ENCODE measurements around the gene ACAA1. TPM values are rescaled to one million over a fixed set of nuclear protein-coding genes. Genes with fewer than 3 reads are reported as not detected.
A peak's percentile ranks its signal among the peaks of the same experiment; 100 is the strongest.

Gene ACAA1
- total and polyA plus RNA-seq, 2 of the 13 experiments (the other 11 are each of a cell fraction or from before 2014, with no cell fraction given), result 60.8 to 188 TPM

GRCh38 chr3:38130631-38131065 is 6.3 kb downstream of the ACAA1 start:
- intact Hi-C loops (cut with micrococcal nuclease; ENCODE audit: unreplicated experiment) (loop anchor here (10.0 kb wide), 1 partner anchor 114 kb away; no protein-coding TSS in a partner anchor), in situ Hi-C loops (cut with HindIII; ENCODE audit: extremely low pct_ligation_motif_present, low pct_unique_long_range_greater_than_20kb) (loop anchor here (25.0 kb wide), 1 partner anchor 332 kb away; the partner anchor contains the start of gene ACVR2B)
- Histone ChIP-seq H3K9me3 (ENCODE audit: low read length) (no peaks in the 10 kb centered on the region), H3K27ac (ENCODE audit: extremely low read length, insufficient read depth, low read length) (peak overlapping the region; percentile 97), H2AFZ (ENCODE audit: low read length) (no peak overlapping the region), H3K36me3 (replicated peaks in 1 of 2; ENCODE audit: control insufficient read depth in 1 of 2, insufficient read depth in 2 of 2, low read length in 2 of 2) (peaks cover 34 to 70% of the 10 kb centered on the region in 2 experiments), H3K27me3 (ENCODE audit: control insufficient read depth in 1 of 2, insufficient read depth in 2 of 2, low read length in 2 of 2) (no peaks in the 10 kb centered on the region), H3K9ac (ENCODE audit: insufficient read depth, low read depth, low read length) (peak overlapping the region; percentile 37), H4K20me1 (ENCODE audit: insufficient read depth, low read length) (peaks cover 29% of the 10 kb centered on the region), H3K4me3 (replicated peaks in 1 of 3; ENCODE audit: insufficient read depth in 1 of 3, low read depth in 2 of 3, low read length in 3 of 3) (peak overlapping the region in 1 of 3 experiments; percentile 7; a peak in 2 of 6 replicates), H3K4me2 (ENCODE audit: low read depth, low read length) (peak overlapping the region; percentile 90), H3K79me2 (ENCODE audit: insufficient read depth, low read length) (peaks cover 61% of the 10 kb centered on the region), H3K4me1 (ENCODE audit: insufficient read depth, low read length) (peaks cover 97% of the 10 kb centered on the region)
- peak; percentile 46 for ATAC-seq
- no peak for FAIRE-seq
- 30% methylated on average over 2 of the region's 3 CpGs for WGBS (ENCODE audit: low lambda C conversion rate)
- ChIA-PET CTCF (ENCODE audit: low intra/inter-chr PET ratio, low total read pairs) (no interaction called here), POLR2A (interaction anchor here (0.8 to 6.9 kb wide), 3 partner anchors 8 to 35 kb away, joined by 3 to 87 read pairs (median 11); partner anchors contain the start of genes MYD88 and OXSR1)
- no peak for DNase-seq (ENCODE audit: low spot score)
- no TSS peak for BruUV-seq (replicated peaks)
- TF ChIP-seq ZNF234 (CRISPR knock-in tag; conservative IDR thresholded peaks at IDR 0.05) (no peak), ZNF264 (CRISPR knock-in tag; IDR thresholded peaks at IDR 0.05) (peak; percentile 74; the same call in 1 of the 2 replicates), ZFP62 (CRISPR knock-in tag; IDR thresholded peaks at IDR 0.05) (no peak), PPARG (CRISPR knock-in tag; conservative IDR thresholded peaks at IDR 0.05) (peak; percentile 100), ZNF879 (CRISPR knock-in tag; IDR thresholded peaks at IDR 0.05) (no peak), ZNF232 (CRISPR knock-in tag; IDR thresholded peaks at IDR 0.05; ENCODE audit: borderline replicate concordance) (peak; percentile 69; the same call in 1 of the 2 replicates), NKX3-1 (CRISPR knock-in tag; IDR thresholded peaks at IDR 0.05) (0 out of 2 replicates have a peak, but pooled peaks have one; percentile 2), BCL6 (CRISPR knock-in tag; IDR thresholded peaks at IDR 0.05) (peak; percentile 86), ZBTB37 (CRISPR knock-in tag; IDR thresholded peaks at IDR 0.05) (no peak), ZNF674 (CRISPR knock-in tag; IDR thresholded peaks at IDR 0.05; ENCODE audit: low read depth) (no peak), ZMYM4 (CRISPR knock-in tag; IDR thresholded peaks at IDR 0.05) (peak; percentile 57; the same call in 1 of the 2 replicates), ZBTB34 (CRISPR knock-in tag; IDR thresholded peaks at IDR 0.05) (no peak), HOXA9 (CRISPR knock-in tag; IDR thresholded peaks at IDR 0.05; ENCODE audit: borderline replicate concordance) (no peak), GRHL1 (CRISPR knock-in tag; conservative IDR thresholded peaks at IDR 0.05) (no peak), ZNF740 (CRISPR knock-in tag; IDR thresholded peaks at IDR 0.05) (no peak), E2F5 (CRISPR knock-in tag; conservative IDR thresholded peaks at IDR 0.05) (no peak), NCOR1 (IDR thresholded peaks at IDR 0.05; ENCODE audit: borderline replicate concordance, low read length) (peak; percentile 87; the same call in 1 of the 2 replicates), ZNF83 (CRISPR knock-in tag; IDR thresholded peaks at IDR 0.05; ENCODE audit: borderline replicate concordance) (no peak), HOXA3 (CRISPR knock-in tag; IDR thresholded peaks at IDR 0.05) (peak; percentile 75; the same call in 1 of the 2 replicates)
